ENCODE results near the gene MYO10.

DNA sequence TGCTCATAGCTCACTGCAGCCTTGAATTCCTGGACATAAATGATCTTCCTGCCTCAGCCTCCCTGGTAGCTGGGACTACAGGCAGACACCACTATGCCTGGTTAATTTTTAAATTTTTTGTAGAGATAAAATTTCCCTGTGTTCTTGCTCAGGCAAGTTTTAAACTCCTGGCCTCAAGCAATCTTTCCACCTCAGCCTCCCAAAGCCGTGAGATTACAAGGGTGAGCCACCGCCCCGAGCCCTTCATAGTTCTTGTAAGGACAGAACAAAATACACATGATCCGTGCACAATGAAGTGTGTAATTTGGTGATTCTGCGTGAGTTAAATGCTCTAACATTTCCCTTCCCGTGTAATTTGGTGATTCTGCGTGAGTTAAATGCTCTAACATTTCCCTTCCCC is 27.7 kb upstream of the MYO10 start:
- TF ChIP-seq POLR2A (IDR thresholded peaks at IDR 0.05): no peak
- TF ChIP-seq, protein P1, sequence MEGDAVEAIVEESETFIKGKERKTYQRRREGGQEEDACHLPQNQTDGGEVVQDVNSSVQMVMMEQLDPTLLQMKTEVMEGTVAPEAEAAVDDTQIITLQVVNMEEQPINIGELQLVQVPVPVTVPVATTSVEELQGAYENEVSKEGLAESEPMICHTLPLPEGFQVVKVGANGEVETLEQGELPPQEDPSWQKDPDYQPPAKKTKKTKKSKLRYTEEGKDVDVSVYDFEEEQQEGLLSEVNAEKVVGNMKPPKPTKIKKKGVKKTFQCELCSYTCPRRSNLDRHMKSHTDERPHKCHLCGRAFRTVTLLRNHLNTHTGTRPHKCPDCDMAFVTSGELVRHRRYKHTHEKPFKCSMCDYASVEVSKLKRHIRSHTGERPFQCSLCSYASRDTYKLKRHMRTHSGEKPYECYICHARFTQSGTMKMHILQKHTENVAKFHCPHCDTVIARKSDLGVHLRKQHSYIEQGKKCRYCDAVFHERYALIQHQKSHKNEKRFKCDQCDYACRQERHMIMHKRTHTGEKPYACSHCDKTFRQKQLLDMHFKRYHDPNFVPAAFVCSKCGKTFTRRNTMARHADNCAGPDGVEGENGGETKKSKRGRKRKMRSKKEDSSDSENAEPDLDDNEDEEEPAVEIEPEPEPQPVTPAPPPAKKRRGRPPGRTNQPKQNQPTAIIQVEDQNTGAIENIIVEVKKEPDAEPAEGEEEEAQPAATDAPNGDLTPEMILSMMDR (IDR thresholded peaks at IDR 0.05): no peak

All from Peyer's patch (tissue), 4 donors.